HG02938 (cell line): Measurements from ENCODE around the gene LPIN3.

Experiments used
- ATAC-seq: cut with Tn5 transposase; IDR thresholded peaks from one replicate; pipeline ENCODE4 v1.9.1; 2021; ENCODE audit warnings: mild to moderate bottlenecking, moderate library complexity; ENCODE audit not compliant: unreplicated experiment

The LPIN3 gene

GRCh38 chr20:41318271-41318649 lies 22.4 kb upstream of the LPIN3 start:
- ATAC-seq, result no peak

DNA sequence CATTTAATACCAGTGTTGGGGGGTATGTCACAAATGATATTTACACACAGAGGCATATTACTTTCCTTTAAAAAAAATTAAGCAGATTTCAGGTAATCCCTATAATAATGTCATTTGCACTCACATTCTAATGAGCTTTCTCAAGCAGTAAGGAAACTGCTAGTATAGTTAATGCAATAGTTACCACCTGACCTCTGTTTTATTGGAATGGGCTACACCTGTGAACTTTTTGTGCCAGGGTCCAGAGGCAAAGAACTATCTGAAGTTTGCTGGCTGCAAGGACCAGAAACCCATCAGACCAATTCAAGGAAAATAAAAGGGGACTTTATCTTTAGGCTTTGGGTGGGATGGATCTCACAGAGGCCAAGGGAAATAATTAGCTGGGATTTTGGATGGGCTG lies 20.2 kb upstream of the LPIN3 start:
- ATAC-seq, result no peak

GRCh38 chr20:41320976-41321375 lies 19.6 kb upstream of the LPIN3 start:
- ATAC-seq, result no peak

- no peak for ATAC-seq
Measured at GRCh38 chr20:41327178-41327577, 13.4 kb upstream of the LPIN3 start.

DNA sequence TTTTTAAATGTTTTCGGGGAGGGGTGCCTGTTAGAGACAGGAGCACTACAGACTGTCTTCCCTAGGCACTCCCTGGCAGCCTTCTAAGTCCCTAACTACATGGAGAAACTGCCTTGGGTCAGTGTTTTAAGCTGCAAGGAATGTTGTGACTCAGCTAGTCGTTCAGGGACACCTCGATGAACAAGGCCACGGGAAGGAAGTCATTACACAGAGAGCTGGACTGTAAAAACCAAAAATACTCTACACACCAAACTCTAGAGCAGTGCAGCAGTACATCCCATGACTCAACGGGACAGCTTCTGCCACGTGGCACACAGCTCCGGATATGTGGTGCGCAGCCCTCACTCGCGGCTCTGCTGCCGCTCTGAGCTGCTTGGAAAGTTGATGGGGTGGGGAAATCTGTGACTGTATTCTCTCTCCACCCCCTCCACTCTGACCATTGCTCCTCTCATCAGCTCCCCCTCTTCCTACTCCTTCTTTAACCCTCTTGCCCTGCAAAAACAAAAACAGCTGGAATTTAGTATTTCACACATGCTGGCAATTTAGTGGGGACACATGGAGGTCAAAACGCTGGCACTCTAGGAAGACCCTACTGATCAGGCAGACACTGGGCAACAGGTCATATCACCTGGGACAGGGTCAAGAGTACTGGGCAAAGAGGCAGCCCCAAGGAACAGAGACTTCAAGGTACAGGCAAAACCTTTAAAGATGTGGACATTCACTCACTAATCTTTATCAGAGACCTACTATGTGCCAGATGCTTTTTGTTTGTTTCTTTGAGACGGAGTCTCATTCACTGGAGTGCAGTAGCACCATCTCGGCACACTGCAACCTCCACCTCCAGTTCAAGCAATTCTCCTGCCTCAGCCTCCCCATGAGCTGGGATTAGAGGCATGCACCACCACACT lies 10.9 kb upstream of the LPIN3 start:
- ATAC-seq, result peak; percentile 54

- ATAC-seq, result no peak
Measured at GRCh38 chr20:41330343-41330720, 10.3 kb upstream of the LPIN3 start.

DNA sequence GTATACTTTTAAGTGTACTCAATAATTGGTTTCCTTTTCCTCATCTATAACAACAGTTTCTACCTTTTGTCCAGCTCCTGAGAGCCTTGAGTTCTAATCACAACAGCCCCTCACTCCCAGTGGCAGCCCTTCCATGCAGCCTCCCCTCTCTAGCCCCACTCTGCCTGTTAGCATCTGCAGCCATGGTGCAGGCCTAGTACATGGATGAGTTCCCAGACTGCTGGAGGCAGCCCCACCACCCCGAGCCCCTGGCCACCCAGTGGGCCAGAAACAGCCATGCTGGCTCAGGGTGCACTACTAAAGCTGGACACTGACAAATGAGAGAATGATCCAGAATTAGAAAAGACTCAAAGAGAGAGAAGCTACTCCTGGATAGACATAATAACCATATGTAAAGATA lies 9.7 kb upstream of the LPIN3 start:
- ATAC-seq, result no peak

DNA sequence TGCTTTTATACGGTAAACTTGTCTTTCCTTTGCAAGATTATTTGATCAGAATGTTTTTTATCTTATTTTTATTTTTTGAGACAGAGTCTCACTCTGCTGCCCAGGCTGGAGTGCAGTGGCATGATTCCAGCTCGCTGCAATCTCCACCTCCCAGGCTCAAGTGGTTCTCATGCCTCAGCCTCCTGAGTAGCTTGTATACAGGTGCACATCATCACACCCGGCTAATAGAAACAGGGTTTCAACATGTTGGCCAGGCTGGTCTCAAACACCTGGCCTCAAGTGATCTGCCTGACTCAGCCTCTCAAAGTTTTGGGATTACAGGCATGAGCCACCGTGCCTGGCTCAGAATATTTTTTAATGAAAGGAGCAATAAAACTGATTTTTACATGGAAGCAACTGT lies 8.9 kb upstream of the LPIN3 start:
- ATAC-seq, result no peak

DNA sequence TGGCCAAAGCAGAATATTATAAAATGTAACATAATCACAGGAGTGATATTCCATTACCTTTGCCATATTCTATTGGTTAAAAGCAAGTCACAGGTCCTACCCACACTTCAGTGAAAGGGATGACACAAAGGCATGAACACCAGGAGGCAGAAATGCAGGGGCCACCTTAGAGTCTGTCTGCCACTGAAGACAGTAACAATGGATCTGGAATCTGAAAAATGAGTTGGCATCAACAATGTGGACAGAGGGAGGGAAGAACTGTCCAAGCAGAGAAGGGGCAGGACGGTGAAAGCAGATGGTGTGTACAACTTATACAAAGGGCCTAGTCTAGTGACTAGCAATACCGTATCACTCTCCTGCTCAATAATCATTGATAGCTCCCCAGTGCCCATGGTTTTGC lies 6.6 kb upstream of the LPIN3 start:
- ATAC-seq, result no peak

GRCh38 chr20:41334443-41335421 lies 5.9 kb upstream of the LPIN3 start:
- no peak for ATAC-seq

GRCh38 chr20:41335591-41335990 lies 5.0 kb upstream of the LPIN3 start:
- no peak for ATAC-seq

- no peak for ATAC-seq
Measured at GRCh38 chr20:41336711-41337492, 3.7 kb upstream of the LPIN3 start.

DNA sequence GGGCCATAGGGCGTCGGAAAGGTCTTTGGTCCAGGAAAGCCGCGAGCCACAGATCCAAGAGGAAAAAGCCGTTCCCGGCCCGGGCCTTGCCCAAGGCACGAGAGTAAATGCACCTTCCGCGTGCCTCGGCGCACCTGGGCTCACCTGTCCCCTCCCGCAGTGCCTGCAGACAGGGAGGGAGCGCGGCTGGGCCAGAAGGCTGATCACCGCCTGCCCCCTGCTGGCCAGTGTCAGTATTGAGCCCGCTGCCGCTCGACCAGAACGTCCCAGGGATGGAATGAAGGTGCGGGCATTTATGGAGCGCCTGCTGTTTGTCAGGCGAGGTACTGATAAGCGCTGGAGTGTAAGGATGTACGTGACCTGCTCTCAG lies 679 bp upstream of the LPIN3 start:
- no peak for ATAC-seq

GRCh38 chr20:41342474-41343464 lies 2.1 kb downstream of the LPIN3 start:
- no peak for ATAC-seq

DNA sequence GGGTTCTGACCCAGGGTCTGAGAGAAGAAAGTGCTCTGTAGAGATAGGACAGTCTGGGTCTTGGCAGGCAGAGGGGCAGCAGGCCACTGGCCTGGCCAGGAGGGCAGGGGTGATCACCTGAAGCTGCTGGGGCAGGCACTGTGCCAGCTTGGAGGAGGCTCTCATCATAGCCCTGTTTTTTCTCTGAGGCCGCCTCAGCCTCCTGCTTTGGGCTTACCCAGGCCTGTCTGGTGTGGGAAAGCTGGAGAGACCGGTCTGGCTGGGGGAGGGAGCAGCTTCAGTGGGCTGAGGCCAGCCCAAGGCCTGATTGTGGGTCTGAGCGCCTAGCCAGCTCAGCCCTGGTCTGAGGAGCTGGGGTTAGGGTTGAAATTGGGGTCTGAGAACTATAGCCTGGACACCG lies 3.9 kb downstream of the LPIN3 start:
- no peak for ATAC-seq

DNA sequence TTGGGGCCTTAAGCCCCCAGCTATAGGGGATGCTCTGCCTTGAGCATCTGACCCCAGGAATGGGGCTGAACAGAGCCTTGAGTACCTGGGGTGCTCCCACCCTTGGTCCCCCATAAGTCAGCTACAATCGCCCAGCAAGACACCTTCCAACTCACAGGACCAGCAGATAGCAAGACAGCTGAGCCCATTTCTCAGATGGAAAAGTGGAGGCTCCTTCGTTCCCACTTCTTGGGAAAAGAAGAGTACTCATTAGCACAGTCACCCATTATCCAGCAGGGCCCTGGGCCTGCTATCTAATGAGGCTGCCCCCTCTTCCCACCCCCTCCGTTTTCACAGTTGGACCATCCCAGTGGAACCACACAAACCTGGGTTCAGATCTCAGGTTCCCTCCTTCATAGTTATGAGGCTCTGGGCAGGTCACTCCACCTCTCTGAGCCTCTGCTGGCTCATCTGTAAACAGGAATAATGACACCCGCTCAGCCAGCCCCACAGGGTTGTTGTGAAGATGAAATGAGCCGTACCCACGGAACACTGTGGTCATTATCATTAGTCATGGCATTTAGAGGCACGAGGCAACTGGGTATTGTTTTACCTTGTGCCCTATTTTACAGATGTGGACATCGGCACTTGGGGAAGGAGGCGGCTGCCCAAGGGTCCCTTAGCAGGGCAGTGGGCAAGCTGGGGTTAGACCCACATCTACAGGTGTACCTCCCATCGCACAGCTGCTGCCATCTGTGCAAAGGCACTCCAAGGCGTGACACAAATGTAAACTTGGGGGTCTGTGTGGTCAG lies 4.5 kb downstream of the LPIN3 start:
- ATAC-seq, result no peak

DNA sequence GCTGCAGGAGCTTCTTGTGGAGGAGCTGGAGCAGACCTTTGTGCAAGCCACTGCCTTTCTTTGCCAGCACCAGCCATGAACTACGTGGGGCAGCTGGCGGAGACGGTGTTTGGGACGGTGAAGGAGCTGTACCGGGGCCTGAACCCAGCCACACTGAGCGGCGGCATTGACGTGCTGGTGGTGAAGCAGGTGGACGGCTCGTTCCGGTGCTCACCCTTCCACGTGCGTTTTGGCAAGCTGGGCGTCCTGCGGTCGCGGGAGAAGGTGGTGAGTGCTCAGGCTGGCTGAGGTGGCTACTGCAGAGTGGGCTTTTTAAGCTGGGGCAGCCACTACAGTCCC lies 5.1 kb downstream of the LPIN3 start:
- ATAC-seq, result no peak

- ATAC-seq, result no peak
Measured at GRCh38 chr20:41347523-41348429, 7.2 kb downstream of the LPIN3 start.
